ENCODE measurements around the gene QDPR. TPM values are rescaled to one million over a fixed set of nuclear protein-coding genes. Genes with fewer than 3 reads are reported as not detected.
"Not testable (repeated sequence)": the region's sequence is repeated elsewhere in the genome, so short reads cannot be mapped to it uniquely, and the experiment has no call there.

Gene QDPR
- total RNA-seq, 1 donor from 2014 or later: 52.4 TPM

GRCh38 chr4:17546222-17546621 is 34.3 kb upstream of the QDPR start:
- DNase-seq (ENCODE audit: extremely low spot score, unreplicated experiment): no peak
- Mint-ChIP-seq H3K4me3 (no peak overlapping the region), H3K27me3 (peaks cover 5% of the 10 kb centered on the region), H3K36me3 (no peaks in the 10 kb centered on the region), H3K9me3 (peaks cover 8% of the 10 kb centered on the region), H3K27ac (no peak overlapping the region), H3K4me1 (ENCODE audit: unreplicated experiment) (peaks cover 5% of the 10 kb centered on the region)
- no peak for TF ChIP-seq CTCF (conservative IDR thresholded peaks at IDR 0.05)

GRCh38 chr4:17545374-17546140 is 33.7 kb upstream of the QDPR start:
- H3K4me1 Mint-ChIP-seq (ENCODE audit: unreplicated experiment): peaks cover 5% of the 10 kb centered on the region
- peaks cover 5% of the 10 kb centered on the region for H3K27me3 Mint-ChIP-seq
- H3K4me3 Mint-ChIP-seq: no peak overlapping the region
- no peak overlapping the region for H3K27ac Mint-ChIP-seq
- no peak for TF ChIP-seq CTCF (conservative IDR thresholded peaks at IDR 0.05)
- peaks cover 8% of the 10 kb centered on the region for H3K9me3 Mint-ChIP-seq
- H3K36me3 Mint-ChIP-seq: no peaks in the 10 kb centered on the region
- DNase-seq (ENCODE audit: extremely low spot score, unreplicated experiment): no peak

- Mint-ChIP-seq H3K27ac (no peak overlapping the region), H3K27me3 (peaks cover 5% of the 10 kb centered on the region)
Observed at GRCh38 chr4:17544831-17545234, 32.9 kb upstream of the QDPR start.

GRCh38 chr4:17544205-17544604 is 32.3 kb upstream of the QDPR start:
- Mint-ChIP-seq H3K27me3 (peaks cover 4% of the 10 kb centered on the region), H3K9me3 (peaks cover 8% of the 10 kb centered on the region), H3K4me3 (no peak overlapping the region), H3K36me3 (no peaks in the 10 kb centered on the region), H3K27ac (no peak overlapping the region), H3K4me1 (ENCODE audit: unreplicated experiment) (peaks cover 4% of the 10 kb centered on the region)
- DNase-seq (ENCODE audit: extremely low spot score, unreplicated experiment): no peak
- TF ChIP-seq CTCF (conservative IDR thresholded peaks at IDR 0.05): no peak

More at GRCh38 chr4:17544831-17545234, 32.9 kb upstream of the QDPR start:
- Mint-ChIP-seq H3K9me3 (peaks cover 8% of the 10 kb centered on the region), H3K4me1 (ENCODE audit: unreplicated experiment) (peaks cover 5% of the 10 kb centered on the region), H3K36me3 (no peaks in the 10 kb centered on the region), H3K4me3 (no peak overlapping the region)
- DNase-seq (ENCODE audit: extremely low spot score, unreplicated experiment): no peak
- no peak for TF ChIP-seq CTCF (conservative IDR thresholded peaks at IDR 0.05)

- H3K27me3 Mint-ChIP-seq; H3K4me3 Mint-ChIP-seq; H3K4me1 Mint-ChIP-seq (ENCODE audit: unreplicated experiment); H3K36me3 Mint-ChIP-seq; H3K27ac Mint-ChIP-seq; H3K9me3 Mint-ChIP-seq; DNase-seq (ENCODE audit: extremely low spot score, unreplicated experiment): not testable (repeated sequence)
Observed at GRCh38 chr4:17537060-17537459, 25.2 kb upstream of the QDPR start.

- Mint-ChIP-seq H3K4me1 (ENCODE audit: unreplicated experiment) (no peaks in the 10 kb centered on the region), H3K27ac (no peak overlapping the region), H3K4me3 (no peak overlapping the region), H3K9me3 (no peaks in the 10 kb centered on the region), H3K36me3 (no peaks in the 10 kb centered on the region), H3K27me3 (no peaks in the 10 kb centered on the region)
- no peak for DNase-seq (ENCODE audit: extremely low spot score, unreplicated experiment)
- no peak for TF ChIP-seq CTCF (conservative IDR thresholded peaks at IDR 0.05)
Observed at GRCh38 chr4:17535906-17536305, 24.0 kb upstream of the QDPR start.
